Loucy (cell line): ENCODE data around the gene AGBL5.

Experiments
- H2AFZ ChIP-seq: fragments of 200-600 bp; sonication (generic); 2 replicates; pipeline ENCODE4 v1.6.0; 2016; ENCODE audit warnings: antibody characterized with exemption, mild to moderate bottlenecking, low read length, moderate library complexity
- H3F3A ChIP-seq: fragments of 200-600 bp; 2 replicates; pipeline ENCODE4 v1.6.0; 2016; ENCODE audit warnings: antibody characterized with exemption, low read depth, mild to moderate bottlenecking
- H3K27me3 ChIP-seq: fragments of 200-600 bp; sonication (generic); 2 replicates; pipeline ENCODE4 v1.6.1; 2014; ENCODE audit warnings: low read length, mild to moderate bottlenecking; ENCODE audit not compliant: insufficient read depth, poor library complexity, severe bottlenecking
- H3K36me3 ChIP-seq: fragments of 200-600 bp; sonication (generic); 2 replicates; pipeline ENCODE4 v1.6.1; 2016; ENCODE audit warnings: low read length; ENCODE audit not compliant: insufficient read depth
- H3K4me1 ChIP-seq: fragments of 200-600 bp; sonication (generic); 2 replicates; pipeline ENCODE4 v1.5.1; 2014; ENCODE audit warnings: low read length, mild to moderate bottlenecking; ENCODE audit not compliant: insufficient read depth, poor library complexity, severe bottlenecking
- H3K4me2 ChIP-seq: fragments of 200-600 bp; sonication (generic); 2 replicates; pipeline ENCODE4 v1.6.0; 2014; ENCODE audit warnings: antibody characterized with exemption, low read length, low read depth, mild to moderate bottlenecking; ENCODE audit not compliant: poor library complexity, severe bottlenecking
- H3K4me3 ChIP-seq: fragments of 200-600 bp; sonication (generic); 2 replicates; pipeline ENCODE4 v1.5.1; 2014; ENCODE audit warnings: low read length, mild to moderate bottlenecking, mixed read lengths; ENCODE audit not compliant: poor library complexity, severe bottlenecking
- H3K79me2 ChIP-seq: fragments of 200-600 bp; sonication (generic); 2 replicates; pipeline ENCODE4 v1.6.1; 2014; ENCODE audit warnings: low read length; ENCODE audit not compliant: insufficient read depth
- H3K9ac ChIP-seq: fragments of 200-600 bp; sonication (generic); 2 replicates; pipeline ENCODE4 v1.6.0; 2014; ENCODE audit warnings: mild to moderate bottlenecking, low read depth, low read length, moderate library complexity; ENCODE audit not compliant: poor library complexity, severe bottlenecking
- H3K9me2 ChIP-seq: fragments of 200-600 bp; sonication (generic); replicated peaks from 2 replicates; pipeline ENCODE4 v1.6.1; 2016; ENCODE audit warnings: low read depth, low read length, mixed read lengths
- H3K9me3 ChIP-seq: fragments of 200-600 bp; sonication (generic); 2 replicates; pipeline ENCODE4 v1.6.1; 2014; ENCODE audit warnings: mild to moderate bottlenecking, antibody characterized with exemption, low read length, low read depth; ENCODE audit not compliant: insufficient read depth
- H4K20me1 ChIP-seq: fragments of 200-600 bp; sonication (generic); 2 replicates; pipeline ENCODE4 v1.6.0; 2014; ENCODE audit warnings: antibody characterized with exemption, low read length, mild to moderate bottlenecking; ENCODE audit not compliant: insufficient read depth, poor library complexity, severe bottlenecking
- CTCF ChIP-seq: fragments of 200-600 bp; sonication (generic); conservative IDR thresholded peaks from 2 replicates; pipeline ENCODE4 v1.5.1; 2014; ENCODE audit warnings: mild to moderate bottlenecking, antibody characterized with exemption, low read length
- EZH2phosphoT487 ChIP-seq: fragments of 200-600 bp; IDR thresholded peaks from 2 replicates; pipeline ENCODE4 v1.6.1; 2018; ENCODE audit warnings: antibody characterized with exemption, mild to moderate bottlenecking, moderate library complexity, borderline replicate concordance

Gene AGBL5

GRCh38 chr2:27092696-27093429 is 41.4 kb downstream of the AGBL5 start:
- H3F3A ChIP-seq = no peaks in the 10 kb centered on the region
- no peaks in the 10 kb centered on the region for H4K20me1 ChIP-seq
- H3K27me3 ChIP-seq = no peaks in the 10 kb centered on the region
- no peak overlapping the region for H3K9ac ChIP-seq
- no peaks in the 10 kb centered on the region for H3K9me3 ChIP-seq
- H3K4me1 ChIP-seq = peaks cover 8% of the 10 kb centered on the region
- H3K36me3 ChIP-seq = no peaks in the 10 kb centered on the region
- H3K4me3 ChIP-seq = no peak overlapping the region
- H3K79me2 ChIP-seq = no peaks in the 10 kb centered on the region
- no peak for TF ChIP-seq EZH2phosphoT487
- no peak for TF ChIP-seq CTCF
- H3K4me2 ChIP-seq = no peak overlapping the region
- no peak overlapping the region for H2AFZ ChIP-seq
- no peaks in the 10 kb centered on the region for H3K9me2 ChIP-seq

- Histone ChIP-seq H3K27me3 (no peaks in the 10 kb centered on the region), H3K9ac (no peak overlapping the region), H3K36me3 (no peaks in the 10 kb centered on the region), H3K4me3 (no peak overlapping the region), H3K9me3 (no peaks in the 10 kb centered on the region), H3F3A (no peaks in the 10 kb centered on the region), H3K9me2 (no peaks in the 10 kb centered on the region), H4K20me1 (no peaks in the 10 kb centered on the region), H2AFZ (no peak overlapping the region), H3K4me1 (peaks cover 4% of the 10 kb centered on the region), H3K4me2 (no peak overlapping the region), H3K79me2 (no peaks in the 10 kb centered on the region)
- TF ChIP-seq CTCF (no peak), EZH2phosphoT487 (no peak)
These were observed 42.2 kb downstream of the AGBL5 start for GRCh38 chr2:27093430-27094352.

- no peaks in the 10 kb centered on the region for H3K79me2 ChIP-seq
- no peak overlapping the region for H3K4me3 ChIP-seq
- H3K27me3 ChIP-seq = no peaks in the 10 kb centered on the region
- no peak for TF ChIP-seq CTCF
- TF ChIP-seq EZH2phosphoT487 = no peak
- H3K9ac ChIP-seq = no peak overlapping the region
- no peaks in the 10 kb centered on the region for H4K20me1 ChIP-seq
- no peaks in the 10 kb centered on the region for H3F3A ChIP-seq
- no peak overlapping the region for H3K4me2 ChIP-seq
- H3K4me1 ChIP-seq = no peaks in the 10 kb centered on the region
- no peaks in the 10 kb centered on the region for H3K9me3 ChIP-seq
- H2AFZ ChIP-seq = no peak overlapping the region
- no peaks in the 10 kb centered on the region for H3K9me2 ChIP-seq
- H3K36me3 ChIP-seq = no peaks in the 10 kb centered on the region
These were observed 43.0 kb downstream of the AGBL5 start for GRCh38 chr2:27094353-27094984.
